GM18511 (cell line): ENCODE results near the gene ANKRD28.

Experiments
- ATAC-seq: cut with Tn5 transposase; IDR thresholded peaks from one replicate; pipeline ENCODE4 v1.9.1; 2021; ENCODE audit warnings: mild to moderate bottlenecking, moderate library complexity; ENCODE audit not compliant: unreplicated experiment

The ANKRD28 gene

DNA sequence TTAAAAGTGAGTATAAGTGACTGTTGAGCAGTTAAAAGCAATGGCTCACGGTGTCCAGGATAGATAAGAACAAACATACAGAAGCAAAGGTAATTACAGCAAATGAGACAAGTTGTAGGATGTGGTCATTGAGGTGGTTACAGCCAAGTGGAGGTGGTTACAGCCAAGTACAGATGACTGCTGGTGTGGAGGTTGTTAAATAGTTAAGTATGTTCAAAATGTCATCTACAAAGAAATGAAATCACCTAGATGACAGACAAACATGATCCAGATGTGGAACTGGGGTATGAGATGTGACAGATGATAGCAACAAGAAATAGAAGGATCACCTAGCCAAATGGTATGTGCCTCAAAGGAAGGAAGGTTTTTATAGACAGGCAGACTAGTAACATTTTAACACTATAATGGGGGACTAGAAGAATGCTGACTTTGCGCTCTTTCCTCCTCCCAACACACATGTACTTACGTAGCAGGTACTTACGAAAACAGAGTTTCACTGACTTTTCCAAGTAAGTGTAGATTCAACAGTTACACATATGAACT, 6.8 kb upstream of the ANKRD28 start:
- peak; percentile 62 for ATAC-seq

DNA sequence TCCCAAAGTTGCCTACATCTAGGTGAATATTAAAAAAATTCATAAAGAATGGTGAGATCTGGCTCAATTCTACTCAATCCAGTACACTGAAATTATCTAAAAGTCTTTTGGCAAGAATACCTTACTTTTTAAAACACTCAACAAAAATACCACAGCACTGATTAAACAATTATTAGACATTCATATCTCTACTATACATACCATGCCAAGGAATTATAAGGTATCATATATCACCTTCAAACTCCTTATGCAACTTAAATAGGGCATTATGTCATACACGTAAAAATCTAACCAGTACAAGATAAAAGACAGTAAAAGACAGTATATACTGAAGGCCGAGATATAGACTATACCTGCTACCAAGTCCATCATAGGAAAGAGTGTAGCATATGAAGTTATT, 6.1 kb upstream of the ANKRD28 start:
- ATAC-seq, result no peak

DNA sequence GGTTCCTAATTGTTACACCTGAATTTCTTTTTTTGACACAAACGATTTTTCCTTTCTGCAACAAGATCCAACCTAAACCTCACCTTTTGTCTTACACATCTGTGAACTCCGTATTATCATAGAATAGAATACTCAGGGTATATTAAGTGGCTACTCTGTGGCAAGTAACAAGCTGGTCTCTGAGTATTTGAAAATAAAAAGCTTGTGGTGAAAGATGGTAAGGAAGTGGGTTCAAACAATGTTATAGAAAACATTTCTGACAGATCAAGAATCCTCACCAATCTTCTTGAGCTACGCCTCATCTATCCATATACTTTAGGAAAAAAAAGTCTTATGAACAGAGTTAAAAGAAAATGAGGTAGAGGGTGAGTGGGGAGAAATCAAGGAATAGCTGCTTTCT, 3.5 kb upstream of the ANKRD28 start:
- ATAC-seq, result no peak

DNA sequence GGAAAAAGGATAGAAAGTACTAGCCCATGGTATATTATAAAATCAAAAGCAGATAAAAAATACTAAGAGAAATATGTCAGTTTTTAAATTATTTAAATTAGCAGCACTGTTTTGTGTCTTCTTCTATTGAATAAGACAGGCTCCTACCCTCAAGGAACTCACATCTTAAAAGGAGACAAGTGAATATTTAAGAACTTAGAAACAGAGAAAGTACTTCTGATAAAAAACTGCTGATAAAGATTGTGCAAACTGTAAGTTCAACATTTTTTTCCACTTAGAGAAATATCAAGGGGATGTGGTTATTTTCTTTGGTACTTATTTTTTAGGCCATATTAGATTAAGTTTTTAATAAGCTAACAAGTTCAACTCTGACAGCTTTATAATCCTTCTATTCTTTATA, 3.0 kb upstream of the ANKRD28 start:
- ATAC-seq, result no peak

DNA sequence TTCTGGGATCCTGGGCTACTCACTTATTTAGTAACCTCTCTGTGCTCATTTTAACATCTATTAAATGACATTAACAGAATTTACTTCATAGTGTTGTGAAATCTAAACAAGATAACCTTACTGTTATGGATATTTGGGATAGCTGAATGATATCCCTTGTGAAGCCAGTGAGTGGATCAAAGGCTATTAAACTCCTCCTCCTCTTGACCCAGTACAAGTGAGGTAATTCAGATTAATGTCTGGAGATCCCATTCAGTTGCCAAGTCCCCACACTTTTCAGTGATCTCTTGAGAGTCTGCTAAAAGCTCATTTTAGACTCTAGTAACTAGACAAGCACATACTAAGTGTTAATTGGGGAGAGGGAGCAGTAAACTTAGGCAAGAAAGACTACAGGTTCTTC, 2.5 kb upstream of the ANKRD28 start:
- ATAC-seq, result no peak

DNA sequence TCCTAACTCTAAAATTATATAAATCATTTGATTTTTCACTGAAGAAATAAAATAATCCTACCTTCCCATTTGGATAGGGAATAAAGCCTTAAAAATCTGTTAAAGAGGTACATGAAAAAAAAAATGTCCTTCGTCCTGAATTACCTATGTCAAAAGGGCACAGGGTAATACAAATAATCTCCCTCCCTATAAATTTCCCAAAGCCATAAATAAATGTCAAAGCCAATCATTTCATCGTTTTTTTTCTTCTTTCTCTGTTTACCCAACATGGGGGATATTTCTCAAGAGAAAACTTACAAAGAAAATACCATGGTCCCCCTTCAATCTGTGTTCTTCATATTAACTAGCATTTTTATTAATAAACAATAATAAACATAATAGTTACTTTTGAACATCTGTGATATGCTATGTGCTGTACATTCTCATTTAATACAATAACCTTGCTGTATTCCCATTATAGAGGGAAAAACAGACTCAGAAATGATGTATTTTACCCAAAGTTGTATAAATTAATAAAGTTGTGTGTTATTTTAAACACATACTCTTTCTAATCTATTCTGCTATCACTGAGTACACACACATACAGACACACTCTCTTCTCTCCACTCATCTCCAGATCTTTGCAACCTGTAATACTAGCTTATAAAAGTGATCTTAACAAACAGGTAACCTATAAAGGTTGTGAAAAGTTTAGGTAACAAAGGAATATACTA, 910 bp upstream of the ANKRD28 start:
- no peak for ATAC-seq

DNA sequence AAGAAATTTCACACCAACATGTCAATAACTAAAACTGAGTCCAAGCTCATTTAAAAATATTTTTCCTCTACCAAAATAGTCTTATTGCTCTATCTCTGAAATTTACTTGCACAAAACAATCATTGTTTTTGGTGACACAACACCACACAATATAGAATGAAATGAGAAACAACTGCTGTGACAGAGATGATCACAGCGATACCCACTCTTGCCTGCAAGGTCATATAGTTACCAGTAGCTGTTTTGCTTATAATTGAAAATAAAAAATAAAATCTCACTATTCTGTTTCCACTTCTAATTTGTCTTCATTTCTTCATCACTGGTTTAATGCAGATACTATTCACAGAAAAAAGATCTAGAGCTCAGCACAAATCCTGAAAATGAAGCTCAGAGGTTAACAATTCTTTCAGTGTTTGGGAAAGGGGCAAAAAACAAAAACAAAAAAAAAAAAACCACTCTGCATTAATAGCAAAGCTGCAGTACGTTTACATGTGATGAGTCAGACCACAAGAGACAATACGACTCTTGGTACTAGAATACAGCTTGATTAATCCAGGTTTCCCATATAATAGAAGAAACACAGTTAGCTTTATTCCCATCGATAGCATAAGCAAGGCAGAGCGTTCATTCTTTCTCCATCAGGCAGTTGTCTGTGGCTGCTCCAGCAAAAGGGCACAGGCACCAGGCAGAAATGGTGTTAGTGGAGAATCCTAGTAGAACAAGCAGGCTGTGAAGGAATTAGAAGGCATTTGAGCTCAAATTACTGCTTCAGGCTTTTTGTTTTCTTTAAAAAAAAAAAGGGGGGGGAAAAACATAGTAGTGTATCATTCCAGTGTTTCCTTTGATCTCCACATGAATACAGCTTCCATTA, 773 bp downstream of the ANKRD28 start:
- ATAC-seq, result peak; percentile 44

DNA sequence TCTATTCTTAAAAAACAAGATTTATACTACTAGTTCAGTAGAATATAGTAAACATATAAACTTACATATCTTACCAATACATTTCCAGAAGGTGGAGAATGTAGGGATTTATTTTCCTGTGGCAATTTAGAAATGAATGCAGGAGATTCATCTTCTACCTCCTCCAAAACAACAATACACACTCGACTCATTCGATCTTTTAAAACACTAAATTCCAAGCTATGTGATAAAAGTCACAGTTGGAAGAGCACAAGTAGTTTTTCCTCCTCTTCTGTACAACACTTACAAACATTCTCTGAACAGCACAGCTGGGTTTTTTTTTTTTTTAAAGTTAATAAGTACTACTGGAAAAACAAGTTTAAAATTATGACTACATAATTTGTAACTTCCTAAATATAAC, 1.4 kb downstream of the ANKRD28 start:
- ATAC-seq, result no peak

DNA sequence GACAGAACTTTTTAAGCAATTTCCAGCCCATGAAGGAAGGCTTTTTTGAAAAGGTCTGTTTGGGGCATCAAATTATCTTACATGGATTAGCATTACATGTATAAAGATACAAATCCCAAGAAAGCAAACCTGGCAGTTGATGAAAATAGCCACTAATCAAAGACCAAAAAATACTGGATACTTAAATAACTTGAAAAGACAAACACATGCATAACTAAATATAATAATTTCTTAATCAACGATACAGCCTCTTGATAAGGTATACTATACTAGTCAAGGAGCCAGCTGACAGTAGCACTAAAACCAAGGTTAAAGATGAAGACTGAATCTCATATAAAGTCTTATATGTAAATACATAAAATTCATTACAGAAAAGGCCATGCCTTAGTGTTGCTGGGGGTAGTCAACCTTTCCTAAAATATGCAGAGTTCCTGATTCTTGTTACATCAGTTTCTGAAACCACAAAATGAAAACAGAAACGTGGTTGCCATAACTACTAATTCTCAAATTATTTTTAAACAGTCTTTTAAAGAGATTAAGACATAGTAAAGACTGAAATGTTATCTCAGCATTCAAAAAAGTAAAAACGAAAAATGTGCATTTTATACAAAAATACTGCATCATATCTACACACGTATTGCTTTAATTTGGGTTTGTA, 2.0 kb downstream of the ANKRD28 start:
- peak; percentile 40 for ATAC-seq

DNA sequence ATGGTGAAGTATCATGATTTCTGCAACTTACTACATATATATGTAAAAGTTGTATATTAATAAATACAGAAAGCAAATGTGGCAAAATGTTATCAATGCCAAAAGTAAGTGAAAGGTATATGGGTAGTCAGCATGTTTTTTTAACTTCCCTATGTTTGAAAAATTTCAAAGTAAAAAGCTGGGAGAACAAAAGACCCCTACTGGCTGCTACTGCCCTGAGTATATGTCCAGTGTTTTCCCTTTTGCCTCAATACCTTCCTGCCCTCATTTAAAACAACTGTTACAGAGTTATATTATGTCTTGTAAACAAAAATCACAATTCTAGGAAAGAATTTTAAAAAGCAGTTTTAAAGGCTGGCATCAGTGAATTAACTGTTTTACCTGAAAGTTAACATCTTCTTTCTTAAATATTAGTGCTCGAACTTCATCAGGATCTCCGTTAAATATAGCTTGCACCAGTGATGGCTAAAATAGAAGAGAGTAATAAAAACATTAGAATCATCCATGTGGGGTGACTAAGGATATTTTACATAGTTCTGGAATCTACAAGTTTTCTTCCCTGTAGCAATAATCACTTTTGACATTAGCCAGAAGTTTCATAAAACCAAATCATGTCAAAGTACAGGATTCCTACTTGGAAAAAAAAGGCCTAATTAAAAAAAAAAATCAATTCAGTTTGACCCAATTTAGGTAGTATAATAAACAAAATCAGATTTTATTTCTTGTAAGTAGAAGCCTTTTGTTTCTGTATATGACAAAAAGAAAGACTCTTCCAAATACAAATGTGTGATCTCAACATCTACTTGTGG, 2.7 kb downstream of the ANKRD28 start:
- no peak for ATAC-seq

DNA sequence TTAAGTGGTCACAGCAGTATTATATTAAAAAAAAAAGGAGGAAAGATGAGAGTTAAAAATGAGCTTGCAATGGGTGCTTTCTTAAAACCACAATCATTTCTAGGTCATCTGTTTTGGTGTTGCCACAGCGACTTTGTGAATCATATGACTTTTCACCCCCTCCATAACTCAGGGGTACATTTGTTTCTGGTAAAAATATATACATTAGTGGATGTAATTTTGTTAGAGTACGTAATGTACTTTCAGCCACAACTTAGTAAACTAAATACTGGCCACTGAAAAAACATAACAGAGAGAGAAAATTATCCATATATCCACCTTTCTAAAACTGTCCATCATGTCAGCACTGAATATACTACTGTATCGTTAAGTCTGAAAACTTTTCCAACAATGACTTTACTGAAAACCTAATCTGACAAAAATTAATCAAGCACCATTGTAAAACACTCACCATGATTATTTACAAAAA, 3.4 kb downstream of the ANKRD28 start:
- ATAC-seq, result peak; percentile 41

DNA sequence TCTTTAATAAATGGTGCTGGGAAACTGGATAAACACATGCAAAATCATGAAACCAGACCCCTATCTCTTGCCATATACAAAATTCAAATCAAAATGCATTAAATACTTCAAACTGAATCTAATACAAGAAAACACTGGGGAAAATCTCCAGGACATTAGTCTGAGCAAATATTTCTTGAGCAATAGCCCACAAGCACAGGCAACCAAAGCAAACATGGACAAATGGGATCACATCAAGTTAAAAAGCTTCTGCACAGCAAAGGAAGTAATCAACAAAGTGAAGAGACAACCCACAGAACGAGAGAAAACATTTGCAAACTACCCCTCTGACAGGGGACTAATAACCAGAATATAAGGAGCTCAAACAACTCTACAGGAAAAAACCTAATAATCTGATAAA, 6.3 kb downstream of the ANKRD28 start:
- ATAC-seq, result no peak

DNA sequence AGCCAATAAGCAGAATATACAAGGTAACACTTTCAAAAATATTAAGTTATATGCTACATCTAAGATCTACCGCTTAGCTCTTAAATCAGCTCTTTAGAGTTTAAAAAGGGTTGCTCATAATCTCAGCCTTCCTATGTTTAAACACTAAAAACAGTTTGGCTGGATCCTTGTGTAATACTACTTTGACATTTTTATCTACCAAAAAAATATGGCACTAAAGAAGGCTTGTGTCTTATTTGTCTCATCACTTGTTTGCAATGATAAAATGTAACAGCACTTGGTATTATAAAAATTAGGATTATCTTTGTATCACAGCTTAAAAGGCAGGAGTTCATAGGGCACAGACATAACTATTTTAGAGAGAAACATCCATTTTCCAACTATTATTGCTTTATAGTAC, 9.8 kb downstream of the ANKRD28 start:
- no peak for ATAC-seq

DNA sequence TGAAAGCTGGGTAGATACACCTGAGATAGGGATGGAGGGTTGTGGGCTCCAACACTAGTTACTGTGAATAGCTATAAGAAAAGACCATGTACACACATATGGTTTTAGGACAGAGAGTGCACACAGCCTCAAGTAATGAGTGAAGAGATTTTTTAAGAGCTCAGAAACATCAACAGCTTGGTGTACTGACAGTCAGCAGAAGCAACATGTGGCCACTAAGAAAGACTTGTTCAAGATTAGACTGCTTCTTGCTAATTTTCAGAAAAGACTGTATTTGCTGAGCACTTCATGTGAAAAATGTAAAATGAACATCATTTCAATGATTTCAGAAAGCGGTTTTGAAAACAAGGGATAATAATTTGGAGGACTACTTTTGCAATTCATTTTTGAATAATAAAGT, 10.3 kb downstream of the ANKRD28 start:
- no peak for ATAC-seq

DNA sequence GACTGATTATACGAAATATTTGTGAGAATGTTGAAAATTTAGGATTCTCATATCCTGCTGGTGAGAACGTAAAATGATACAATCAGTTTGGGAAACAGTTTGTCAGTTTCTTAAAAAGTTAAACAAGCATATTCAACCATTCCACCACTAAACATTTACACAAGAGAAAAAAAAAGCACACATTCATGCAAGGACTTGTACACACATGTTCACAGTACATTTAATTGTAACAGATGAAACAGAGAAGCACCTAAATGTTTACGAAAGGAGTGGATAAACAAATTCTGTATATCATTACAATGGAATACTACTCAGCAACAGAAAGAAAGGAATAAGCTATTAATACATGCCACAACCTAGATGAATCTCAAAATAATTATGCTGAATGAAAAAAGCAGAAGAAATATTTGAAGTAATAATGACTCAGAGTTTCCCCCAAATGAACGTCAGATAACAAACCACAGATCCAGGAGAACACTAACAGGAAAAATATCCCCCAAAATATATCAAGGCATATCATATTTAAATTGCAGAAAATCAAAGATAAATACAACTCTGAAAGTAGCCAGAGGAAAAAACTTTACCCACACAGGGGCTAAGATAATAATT, 14.3 kb downstream of the ANKRD28 start:
- no peak for ATAC-seq

DNA sequence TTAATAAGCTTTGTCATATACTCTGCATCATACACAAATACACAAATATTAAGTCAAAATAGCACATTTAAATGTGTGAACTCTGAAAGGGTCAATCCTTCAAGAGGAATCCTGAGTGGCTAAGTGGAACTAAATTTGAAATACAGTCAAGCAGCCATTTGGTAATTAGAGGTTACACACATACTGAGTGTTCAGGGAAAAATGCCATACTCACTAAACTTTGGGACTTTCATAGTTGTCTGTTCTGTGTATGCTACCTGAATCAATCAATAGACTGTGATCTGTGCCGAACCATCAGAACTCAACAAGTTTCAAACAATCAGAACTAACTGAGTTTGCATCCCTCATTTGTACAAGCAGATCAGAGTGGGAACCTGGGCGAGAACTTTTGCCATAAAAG, 15.3 kb downstream of the ANKRD28 start:
- ATAC-seq, result no peak

DNA sequence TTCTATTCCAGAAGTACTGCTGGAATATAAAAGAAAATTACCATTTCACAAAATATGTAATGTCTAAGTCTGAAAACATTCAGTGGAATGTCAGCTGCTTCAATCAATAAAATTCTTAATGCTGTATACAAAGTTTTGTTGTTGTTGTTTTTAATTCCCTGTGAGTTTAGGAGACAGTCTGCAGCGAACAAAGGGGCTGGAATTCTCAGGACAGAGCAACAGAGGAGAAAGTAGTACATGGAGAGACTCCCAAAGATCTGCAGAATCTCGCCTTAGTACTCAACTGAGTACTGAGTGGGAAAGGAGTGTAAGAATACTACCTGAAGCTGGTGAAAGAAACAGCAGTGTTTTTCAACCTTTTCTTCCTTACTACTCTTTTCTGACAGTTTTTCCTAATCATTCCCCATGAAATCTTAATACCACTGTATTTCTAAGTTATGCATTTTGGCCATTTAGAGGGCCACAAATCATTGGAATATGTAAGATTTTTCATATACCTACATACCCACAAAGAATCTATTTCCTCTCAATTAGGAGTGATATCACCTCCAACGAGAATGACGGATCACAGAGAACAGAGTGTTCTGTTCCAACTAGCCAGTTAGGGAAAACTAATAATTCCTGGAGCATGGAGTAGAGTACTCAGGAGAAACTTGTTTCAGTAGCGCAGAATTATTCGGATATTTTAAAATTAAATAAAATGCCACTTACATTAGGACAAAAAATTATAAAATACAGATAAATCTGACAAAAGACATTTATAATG, 16.0 kb downstream of the ANKRD28 start:
- no peak for ATAC-seq

DNA sequence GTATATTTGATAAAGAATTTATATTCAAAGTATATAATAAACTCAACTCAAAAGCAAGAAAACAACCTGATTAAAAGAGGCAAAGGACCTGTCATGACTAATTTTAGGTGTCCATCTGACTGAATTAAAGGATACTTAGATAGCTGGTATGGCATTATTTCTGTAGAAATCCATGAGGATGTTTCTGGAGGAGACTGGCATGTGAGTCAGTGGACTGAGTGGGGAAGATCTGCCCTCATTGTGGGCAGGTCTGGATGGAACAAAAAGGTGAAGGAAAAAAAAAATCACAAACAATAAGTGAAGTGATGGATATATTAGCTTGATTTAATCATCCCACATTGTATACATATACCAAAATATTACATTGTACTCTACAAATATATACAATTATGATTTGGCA, 16.6 kb downstream of the ANKRD28 start:
- no peak for ATAC-seq

DNA sequence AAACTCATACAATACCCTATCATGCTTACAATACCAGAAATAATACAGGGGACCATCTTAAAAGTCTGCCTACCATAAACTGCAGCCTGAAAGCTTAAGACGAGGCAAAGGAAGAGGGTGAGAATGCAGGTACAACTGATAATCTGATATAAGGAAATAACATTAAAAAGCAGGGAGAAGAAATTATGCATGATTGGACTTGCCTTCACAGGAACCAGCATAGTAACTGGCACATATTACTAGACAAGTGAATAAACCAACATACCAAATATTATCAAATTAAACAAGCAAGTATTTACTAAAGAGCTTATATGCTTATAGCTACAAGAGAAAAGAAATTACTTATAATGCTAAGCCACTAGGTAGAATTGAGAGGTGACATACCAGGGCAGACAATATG, 18.7 kb downstream of the ANKRD28 start:
- ATAC-seq, result no peak
